Stimulated activated effector memory CD8-positive, alpha-beta T cell treated with anti-CD3 and anti-CD28 coated beads, Interleukin-12 subunit alpha, Interleukin-12 subunit beta, amount 100 ng/mL, for 72 hours (primary cell): ENCODE results near the gene DDX50.
A peak's percentile ranks its signal among the peaks of the same experiment; 100 is the strongest.
"Not testable (repeated sequence)": the region's sequence is repeated elsewhere in the genome, so short reads cannot be mapped to it uniquely, and the experiment has no call there.

Source experiments
- ATAC-seq: fragments of 150-1000 bp; cut with Tn5 transposase; 2 replicates; pipeline ENCODE4 v1.10.0; 2021
- DNase-seq, 2 donors: peaks; one replicate each; pipeline ENCODE4 v3.0.0; 2021 to 2022; ENCODE audit warnings: low spot score in 2 of 2
- H3K27ac Mint-ChIP-seq: one replicate; pipeline ENCODE4 v1.8.0; 2022; ENCODE audit warnings: mild to moderate bottlenecking, mixed read lengths
- H3K36me3 Mint-ChIP-seq: one replicate; pipeline ENCODE4 v1.8.0; 2022; ENCODE audit warnings: mild to moderate bottlenecking, mixed read lengths
- H3K4me1 Mint-ChIP-seq: one replicate; pipeline ENCODE4 v1.8.0; 2022; ENCODE audit warnings: mixed read lengths
- H3K4me3 Mint-ChIP-seq: one replicate; pipeline ENCODE4 v1.8.0; 2022; ENCODE audit warnings: mild to moderate bottlenecking, mixed read lengths
- H3K9me3 Mint-ChIP-seq: one replicate; pipeline ENCODE4 v1.8.0; 2022; ENCODE audit warnings: mixed read lengths

The DDX50 gene, protein sequence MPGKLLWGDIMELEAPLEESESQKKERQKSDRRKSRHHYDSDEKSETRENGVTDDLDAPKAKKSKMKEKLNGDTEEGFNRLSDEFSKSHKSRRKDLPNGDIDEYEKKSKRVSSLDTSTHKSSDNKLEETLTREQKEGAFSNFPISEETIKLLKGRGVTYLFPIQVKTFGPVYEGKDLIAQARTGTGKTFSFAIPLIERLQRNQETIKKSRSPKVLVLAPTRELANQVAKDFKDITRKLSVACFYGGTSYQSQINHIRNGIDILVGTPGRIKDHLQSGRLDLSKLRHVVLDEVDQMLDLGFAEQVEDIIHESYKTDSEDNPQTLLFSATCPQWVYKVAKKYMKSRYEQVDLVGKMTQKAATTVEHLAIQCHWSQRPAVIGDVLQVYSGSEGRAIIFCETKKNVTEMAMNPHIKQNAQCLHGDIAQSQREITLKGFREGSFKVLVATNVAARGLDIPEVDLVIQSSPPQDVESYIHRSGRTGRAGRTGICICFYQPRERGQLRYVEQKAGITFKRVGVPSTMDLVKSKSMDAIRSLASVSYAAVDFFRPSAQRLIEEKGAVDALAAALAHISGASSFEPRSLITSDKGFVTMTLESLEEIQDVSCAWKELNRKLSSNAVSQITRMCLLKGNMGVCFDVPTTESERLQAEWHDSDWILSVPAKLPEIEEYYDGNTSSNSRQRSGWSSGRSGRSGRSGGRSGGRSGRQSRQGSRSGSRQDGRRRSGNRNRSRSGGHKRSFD

DNA sequence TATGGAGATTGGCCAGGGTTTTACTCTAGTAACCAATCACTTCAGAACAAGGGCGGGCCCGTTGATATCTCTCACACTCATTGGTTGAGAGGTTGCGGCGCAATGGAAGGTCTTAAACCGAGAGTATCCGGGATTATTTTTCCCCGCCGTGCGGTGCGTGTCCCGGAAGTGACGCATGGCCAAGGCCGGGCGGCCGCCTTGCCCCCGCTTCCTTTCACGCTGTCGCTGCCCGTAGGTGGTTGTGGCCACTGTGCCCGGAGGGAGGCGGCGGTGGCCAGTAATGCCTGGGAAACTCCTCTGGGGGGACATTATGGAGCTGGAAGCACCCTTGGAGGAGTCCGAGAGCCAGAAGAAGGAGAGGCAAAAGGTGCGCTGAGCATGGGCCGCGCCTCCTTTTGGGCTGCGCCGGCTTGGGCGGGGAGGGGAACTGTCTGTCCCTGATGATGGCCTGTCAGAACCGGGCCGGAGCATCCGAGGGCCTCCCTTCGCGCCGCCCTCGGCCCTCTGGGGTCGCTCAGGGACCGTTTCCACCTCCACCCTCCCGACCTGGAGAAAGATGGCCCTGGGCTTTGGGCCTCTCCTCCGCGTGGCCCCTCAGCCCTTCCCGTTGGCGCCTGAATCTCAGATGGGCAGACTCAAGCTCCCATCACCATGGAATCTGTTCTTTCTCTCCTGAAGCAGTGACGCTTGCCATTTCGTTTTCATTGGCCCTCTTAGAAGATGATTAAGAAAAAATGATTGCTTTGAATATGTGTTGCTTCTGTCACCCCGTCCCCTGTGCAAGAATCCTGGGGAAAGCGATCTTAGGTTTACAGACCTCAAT, at the start of gene DDX50:
DDX50 (plus strand) TSS at position 211 of the 823 bp plus-strand sequence; CDS start at position 281, 70 bp downstream.
- peaks cover 29% of the 10 kb centered on the region for H3K4me1 Mint-ChIP-seq
- H3K4me3 Mint-ChIP-seq, result peak within 1 kb of the TSS; percentile 99
- DNase-seq (peak; percentile 90 to 98), ATAC-seq (peak; percentile 97)
- peaks cover 53% of the 10 kb centered on the region for H3K36me3 Mint-ChIP-seq
- H3K9me3 Mint-ChIP-seq, result no peaks in the 10 kb centered on the region
- H3K27ac Mint-ChIP-seq, result peak within 1 kb of the TSS; percentile 100

DNA sequence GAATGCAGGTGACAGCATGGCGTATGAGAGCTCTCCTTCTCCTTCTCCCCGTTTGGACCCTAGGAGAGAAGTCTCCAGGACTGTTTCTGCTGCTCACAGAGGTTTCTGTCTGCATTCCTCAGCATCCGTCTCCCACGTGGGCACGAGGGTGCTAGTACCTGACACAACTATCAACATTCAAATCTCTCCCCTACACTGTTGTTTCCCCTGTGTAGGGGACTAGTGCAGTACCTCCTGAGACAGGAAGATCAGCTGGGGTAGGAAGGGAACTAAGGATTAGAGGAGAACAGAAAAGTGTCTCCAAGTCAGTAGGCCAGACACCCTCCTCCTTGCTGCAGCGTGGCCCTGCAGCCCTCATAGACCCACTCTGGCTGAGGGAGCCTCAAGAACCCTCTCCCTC, 44.8 kb upstream of the DDX50 start:
- peaks cover 12% of the 10 kb centered on the region for H3K9me3 Mint-ChIP-seq
- ATAC-seq (no peak), DNase-seq (no peak)
- H3K27ac Mint-ChIP-seq, result no peak overlapping the region
- H3K4me1 Mint-ChIP-seq, result no peaks in the 10 kb centered on the region
- no peaks in the 10 kb centered on the region for H3K36me3 Mint-ChIP-seq
- H3K4me3 Mint-ChIP-seq, result no peak overlapping the region

DNA sequence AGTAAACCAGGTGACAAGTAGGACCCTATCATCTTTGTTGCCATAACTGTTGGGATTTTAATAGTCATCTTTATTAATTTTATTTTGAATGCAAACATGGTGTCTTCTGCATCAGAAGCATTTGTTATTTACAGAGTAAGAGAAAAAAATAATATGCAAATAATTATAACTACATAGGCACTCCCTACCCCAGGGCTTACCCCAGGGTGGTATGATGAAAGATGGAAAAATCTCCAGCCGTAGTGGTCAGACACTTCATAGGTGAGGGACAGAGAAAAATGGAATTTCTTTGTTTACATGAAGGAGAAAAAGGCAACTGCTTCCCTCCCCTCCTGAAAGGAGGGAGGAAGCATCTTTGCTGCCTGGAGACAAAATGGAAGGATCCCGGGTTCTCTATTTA, 44.1 kb upstream of the DDX50 start:
- Mint-ChIP-seq H3K4me3 (no peak overlapping the region), H3K36me3 (no peaks in the 10 kb centered on the region), H3K9me3 (peaks cover 12% of the 10 kb centered on the region), H3K4me1 (no peaks in the 10 kb centered on the region), H3K27ac (no peak overlapping the region)
- DNase-seq (no peak), ATAC-seq (no peak)

DNA sequence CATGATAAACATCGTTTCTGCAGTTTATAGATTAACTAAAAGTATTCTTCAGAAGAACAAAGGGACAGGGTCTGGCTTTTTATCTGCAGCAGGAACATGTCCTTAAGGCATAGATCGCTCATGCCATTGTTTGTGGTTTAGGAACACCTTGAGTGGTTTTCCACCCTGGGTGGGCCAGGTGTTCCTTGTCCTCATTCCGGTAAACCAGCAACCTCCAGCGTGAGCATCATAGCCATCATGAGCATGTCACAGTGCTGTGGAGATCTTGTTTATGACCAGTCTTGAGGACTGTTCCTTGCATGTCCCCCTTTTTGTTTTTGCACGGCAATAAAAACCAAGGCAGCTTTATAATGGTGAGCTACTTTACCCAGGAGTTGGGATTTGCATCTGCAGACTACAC, 39.9 kb upstream of the DDX50 start:
- H3K36me3 Mint-ChIP-seq, result no peaks in the 10 kb centered on the region
- H3K27ac Mint-ChIP-seq, result no peak overlapping the region
- no peaks in the 10 kb centered on the region for H3K4me1 Mint-ChIP-seq
- DNase-seq, result no peak
- no peak for ATAC-seq
- H3K9me3 Mint-ChIP-seq, result peaks cover 16% of the 10 kb centered on the region
- no peak overlapping the region for H3K4me3 Mint-ChIP-seq

DNA sequence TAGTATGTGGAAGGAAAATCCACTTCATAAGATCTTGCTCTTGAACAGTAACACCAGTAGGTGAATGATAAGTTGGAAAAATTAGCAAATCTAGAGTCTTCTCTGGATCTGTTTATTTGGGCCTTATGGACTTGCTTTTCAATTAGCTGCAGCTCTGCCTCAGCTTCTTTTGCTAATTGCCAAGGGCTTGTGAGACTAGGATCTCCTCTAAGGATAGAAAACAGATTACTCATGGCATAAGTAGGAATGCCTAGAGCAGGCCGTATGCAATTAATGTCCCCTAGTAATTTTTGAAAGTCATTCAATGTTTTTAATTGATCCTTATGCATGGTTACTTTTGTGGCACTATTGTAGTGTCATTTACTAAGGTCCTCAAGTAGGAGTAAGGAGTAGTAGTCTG, 36.5 kb upstream of the DDX50 start:
- H3K4me3 Mint-ChIP-seq, result no peak overlapping the region
- H3K27ac Mint-ChIP-seq, result no peak overlapping the region
- no peaks in the 10 kb centered on the region for H3K36me3 Mint-ChIP-seq
- H3K9me3 Mint-ChIP-seq, result peaks cover 12% of the 10 kb centered on the region
- DNase-seq (no peak), ATAC-seq (no peak)
- H3K4me1 Mint-ChIP-seq, result no peaks in the 10 kb centered on the region

DNA sequence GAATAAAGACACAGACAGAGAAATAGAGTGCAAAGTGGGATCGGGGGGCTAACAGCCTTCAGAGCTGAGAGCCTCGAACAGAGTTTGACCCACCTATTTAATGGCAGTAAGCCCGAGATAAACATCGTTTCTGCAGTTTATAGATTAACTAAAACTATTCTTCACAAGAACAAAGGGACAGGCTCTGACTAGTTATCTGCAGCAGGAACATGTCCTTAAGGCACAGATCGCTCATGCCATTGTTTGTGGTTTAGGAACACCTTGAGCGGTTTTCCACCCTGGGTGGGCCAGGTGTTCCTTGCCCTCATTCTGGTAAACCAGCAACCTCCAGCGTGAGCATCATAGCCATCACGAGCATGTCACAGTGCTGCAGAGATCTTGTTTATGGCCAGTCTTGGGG, 32.9 kb upstream of the DDX50 start:
- H3K27ac Mint-ChIP-seq, DNase-seq, H3K36me3 Mint-ChIP-seq, H3K4me3 Mint-ChIP-seq, H3K4me1 Mint-ChIP-seq, ATAC-seq, H3K9me3 Mint-ChIP-seq: not testable (repeated sequence)

DNA sequence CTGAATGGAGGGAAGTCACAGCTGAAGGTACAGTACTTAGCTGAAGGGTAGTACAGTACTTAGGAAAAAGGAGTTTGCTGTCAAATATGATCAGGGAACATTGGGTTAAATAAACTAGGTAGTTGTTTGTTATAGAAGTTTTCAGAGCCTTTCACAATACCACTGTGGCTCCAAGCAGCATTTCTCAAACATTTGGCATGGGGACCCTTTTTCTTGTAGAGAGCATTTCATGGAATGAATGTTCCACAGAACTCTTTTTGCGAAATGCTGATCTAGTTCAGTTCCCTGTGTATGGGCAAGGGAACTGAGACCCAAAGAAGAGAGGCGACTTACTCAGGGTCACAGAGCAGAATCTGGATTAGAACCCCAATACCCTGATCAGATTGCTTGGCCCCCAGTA, 31.5 kb upstream of the DDX50 start:
- H3K4me1 Mint-ChIP-seq, result peaks cover 9% of the 10 kb centered on the region
- H3K36me3 Mint-ChIP-seq, result no peaks in the 10 kb centered on the region
- no peak for ATAC-seq
- no peak overlapping the region for H3K4me3 Mint-ChIP-seq
- no peaks in the 10 kb centered on the region for H3K9me3 Mint-ChIP-seq
- no peak overlapping the region for H3K27ac Mint-ChIP-seq
- DNase-seq, result no peak

DNA sequence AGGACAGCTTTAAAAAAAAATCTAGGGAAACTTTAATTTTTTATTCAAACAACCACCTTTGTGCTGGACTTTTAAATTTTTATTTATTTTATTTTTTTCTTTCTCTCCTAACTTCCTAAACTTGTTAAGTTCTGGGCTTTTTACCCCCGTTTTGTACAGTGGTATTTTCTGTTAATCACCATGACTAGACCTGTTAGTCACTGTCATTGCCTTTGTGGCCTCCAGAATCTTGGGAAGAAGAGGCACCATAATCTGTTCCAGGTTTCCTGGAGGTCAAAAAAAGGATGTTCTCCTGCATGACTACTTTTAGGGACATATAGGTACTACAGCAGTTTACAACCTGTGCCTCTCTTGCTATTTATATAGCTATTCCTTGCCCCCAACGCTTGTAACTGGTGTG, 31.1 kb upstream of the DDX50 start:
- no peaks in the 10 kb centered on the region for H3K36me3 Mint-ChIP-seq
- H3K9me3 Mint-ChIP-seq, result no peaks in the 10 kb centered on the region
- H3K4me3 Mint-ChIP-seq, result no peak overlapping the region
- DNase-seq (no peak), ATAC-seq (no peak)
- peaks cover 9% of the 10 kb centered on the region for H3K4me1 Mint-ChIP-seq
- H3K27ac Mint-ChIP-seq, result no peak overlapping the region

DNA sequence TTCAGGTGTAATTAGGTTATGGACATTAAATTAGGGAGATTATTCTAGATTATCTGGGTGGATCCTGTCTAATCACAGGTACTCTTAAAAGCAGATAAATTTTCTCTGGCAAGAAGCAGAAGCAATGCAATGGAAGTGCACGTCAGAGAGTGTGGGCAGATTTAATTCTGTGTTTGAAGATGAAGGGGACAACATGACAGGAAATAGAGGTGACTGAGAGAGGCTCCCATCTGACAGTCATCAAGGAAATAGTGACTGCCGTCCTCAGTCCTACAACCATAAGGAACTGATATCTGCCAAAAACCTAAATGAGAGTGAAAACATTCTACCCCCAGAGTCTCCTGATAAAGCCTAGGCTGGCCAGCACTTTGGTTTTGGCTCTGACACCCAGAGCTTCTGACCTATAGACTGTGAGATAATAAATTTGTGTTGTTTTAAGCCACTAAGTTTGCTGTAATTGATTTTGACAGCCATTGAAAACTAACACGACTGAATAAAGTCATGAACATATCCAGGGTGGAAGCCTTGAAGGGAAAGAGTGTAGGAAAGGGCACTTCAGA, 30.5 kb upstream of the DDX50 start:
- Mint-ChIP-seq H3K4me1 (peaks cover 9% of the 10 kb centered on the region), H3K4me3 (no peak overlapping the region), H3K36me3 (no peaks in the 10 kb centered on the region), H3K27ac (no peak overlapping the region), H3K9me3 (no peaks in the 10 kb centered on the region)
- ATAC-seq, result peak; percentile 87
- DNase-seq, result no peak

DNA sequence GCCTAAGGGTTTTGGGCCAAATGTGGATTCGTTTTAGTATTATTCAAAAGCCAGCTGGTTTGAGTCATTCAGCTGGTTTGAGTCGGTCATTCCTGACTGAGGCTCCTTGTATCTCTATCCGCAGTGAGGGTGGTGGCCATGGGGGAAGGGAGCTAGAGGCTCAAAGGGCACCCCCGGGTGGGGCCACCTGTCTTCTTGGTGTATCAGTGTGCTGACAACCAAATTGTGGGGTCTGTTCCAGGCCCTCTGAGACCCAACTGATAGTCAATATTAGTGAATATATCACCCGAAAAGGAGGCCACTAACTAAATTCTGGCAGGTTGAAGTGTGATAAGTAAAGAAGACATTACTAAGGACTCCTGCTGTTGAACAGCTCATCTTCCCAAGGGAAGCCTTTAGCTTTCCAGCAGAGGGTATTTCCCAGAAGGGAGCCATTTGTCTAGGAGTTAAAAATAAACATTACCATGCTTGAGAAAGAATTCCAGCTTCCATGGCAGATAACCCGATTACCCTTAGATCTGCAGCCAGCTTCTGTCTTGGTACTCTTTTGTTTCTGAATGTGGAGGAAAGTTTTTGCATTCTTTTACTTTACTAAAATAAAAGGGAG, 29.9 kb upstream of the DDX50 start:
- Mint-ChIP-seq H3K27ac (no peak overlapping the region), H3K4me1 (peaks cover 9% of the 10 kb centered on the region), H3K4me3 (no peak overlapping the region), H3K36me3 (no peaks in the 10 kb centered on the region), H3K9me3 (no peaks in the 10 kb centered on the region)
- DNase-seq (no peak), ATAC-seq (peak; percentile 32)

DNA sequence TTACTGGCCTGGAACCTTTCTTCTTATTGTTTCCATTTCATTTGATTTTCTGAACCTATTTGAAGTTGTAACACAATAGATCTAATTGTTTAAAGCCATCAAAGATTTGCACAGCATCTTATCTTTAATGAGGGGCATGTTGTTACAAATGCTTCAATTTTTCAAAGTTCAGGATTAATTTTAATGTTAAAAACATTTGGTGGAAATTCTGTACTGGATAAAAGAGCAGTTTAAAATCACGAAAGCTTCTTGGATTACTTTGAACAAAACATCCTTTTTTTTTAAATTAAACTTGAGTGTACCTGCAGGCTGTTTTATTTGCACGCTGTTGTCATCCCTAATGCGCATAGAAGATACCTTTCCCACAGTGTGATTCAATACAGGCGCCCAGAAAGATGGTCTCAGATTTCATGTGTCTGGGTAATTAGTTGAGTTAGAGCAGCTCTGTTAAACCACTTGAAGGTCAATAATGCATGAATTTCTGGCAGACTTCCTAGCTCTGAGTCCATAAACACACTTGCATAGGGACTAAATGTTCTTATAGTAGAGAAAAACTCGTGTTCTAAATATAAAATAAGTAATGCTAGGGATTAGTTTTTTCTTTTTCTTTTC, 29.3 kb upstream of the DDX50 start:
- peaks cover 9% of the 10 kb centered on the region for H3K4me1 Mint-ChIP-seq
- ATAC-seq, result no peak

DNA sequence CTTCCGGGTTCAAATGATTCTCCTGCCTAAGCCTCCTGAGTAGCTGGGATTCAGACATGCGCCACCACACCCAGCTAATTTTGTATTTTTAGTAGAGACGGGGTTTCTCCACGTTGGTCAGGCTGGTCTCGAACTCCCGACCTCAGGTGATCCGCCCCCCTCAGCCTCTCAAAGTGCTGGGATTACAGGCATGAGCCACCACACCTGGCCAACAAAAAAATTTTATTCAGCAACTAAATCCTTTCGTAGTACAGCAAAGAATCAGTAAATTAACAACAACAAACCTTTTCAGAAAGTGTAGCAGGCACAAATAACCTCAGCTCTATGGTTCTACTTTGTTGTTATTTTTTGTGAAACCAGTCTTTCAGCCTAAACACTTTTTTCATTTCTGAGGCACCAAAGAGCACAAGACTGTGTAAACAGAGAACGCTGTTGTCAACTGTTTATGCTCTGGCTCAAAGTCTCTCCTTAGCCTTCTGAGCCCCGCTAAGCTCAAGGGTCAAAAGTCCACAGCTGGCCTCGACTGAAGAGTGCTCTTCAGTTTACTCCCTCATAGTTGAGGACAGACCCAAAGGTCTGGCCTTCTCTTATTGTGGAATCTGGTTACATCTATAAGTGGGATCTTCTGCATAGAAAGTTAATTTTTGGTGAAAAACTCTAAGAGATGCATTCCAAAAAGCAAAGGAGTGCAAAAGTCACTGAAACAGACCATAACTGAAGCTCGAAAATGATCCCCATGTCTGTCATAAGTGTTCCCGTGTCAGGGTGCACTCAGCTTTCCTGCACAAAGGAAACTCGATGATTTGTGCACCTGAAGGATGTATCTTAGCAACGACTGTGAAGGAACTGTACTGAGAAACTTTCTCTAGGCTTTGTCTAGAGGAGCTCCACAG, 24.6 kb upstream of the DDX50 start:
- no peak for ATAC-seq
- Mint-ChIP-seq H3K4me1 (no peaks in the 10 kb centered on the region), H3K4me3 (no peak overlapping the region), H3K27ac (no peak overlapping the region), H3K9me3 (no peaks in the 10 kb centered on the region), H3K36me3 (no peaks in the 10 kb centered on the region)
- DNase-seq, result no peak

More for the DNA sequence above, 29.3 kb upstream of the DDX50 start:
- DNase-seq, result no peak
- Mint-ChIP-seq H3K27ac (no peak overlapping the region), H3K36me3 (no peaks in the 10 kb centered on the region), H3K4me3 (no peak overlapping the region), H3K9me3 (no peaks in the 10 kb centered on the region)

DNA sequence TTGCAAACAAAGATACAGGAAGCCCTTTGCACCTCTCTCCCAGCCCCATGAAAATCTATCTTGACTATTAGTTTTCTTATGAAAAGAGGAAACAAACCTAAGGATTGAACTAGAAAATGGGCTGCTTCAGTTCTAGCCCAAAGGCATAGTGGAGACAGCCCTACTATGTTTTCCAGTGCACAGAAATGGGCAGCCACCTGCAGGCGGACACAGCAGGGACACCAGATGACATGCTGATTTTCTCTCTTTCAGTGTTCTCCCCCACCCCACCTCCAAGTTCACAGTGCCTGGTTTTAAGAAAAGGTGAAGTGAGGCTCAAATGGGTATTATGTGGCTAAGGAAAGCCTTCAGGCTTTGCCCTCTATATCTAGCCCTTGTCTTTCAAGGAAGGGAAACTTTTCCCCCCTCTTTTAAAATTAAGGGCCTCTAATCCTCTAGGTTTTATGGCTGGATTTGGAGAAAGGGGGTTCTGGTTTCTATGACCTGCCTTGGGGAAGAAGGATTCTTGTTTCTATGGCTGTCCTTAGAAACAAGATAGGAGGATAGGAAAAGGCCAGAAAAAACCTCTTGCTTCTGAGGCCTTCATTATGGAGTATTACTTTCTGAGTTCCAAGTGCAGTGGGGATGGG, 23.5 kb upstream of the DDX50 start:
- H3K36me3 Mint-ChIP-seq, result no peaks in the 10 kb centered on the region
- no peak for DNase-seq
- no peak overlapping the region for H3K27ac Mint-ChIP-seq
- no peak overlapping the region for H3K4me3 Mint-ChIP-seq
- no peaks in the 10 kb centered on the region for H3K4me1 Mint-ChIP-seq
- no peak for ATAC-seq
- H3K9me3 Mint-ChIP-seq, result no peaks in the 10 kb centered on the region
